HG03280 (cell line): ENCODE data around the gene FNDC3A.
"Not testable (repeated sequence)": the region's sequence is repeated elsewhere in the genome, so short reads cannot be mapped to it uniquely, and the experiment has no call there.

ENCODE experiments used
- ATAC-seq: cut with Tn5 transposase; IDR thresholded peaks from one replicate; pipeline ENCODE4 v1.9.1; 2021; ENCODE audit warnings: mild to moderate bottlenecking, moderate library complexity; ENCODE audit not compliant: unreplicated experiment

Gene FNDC3A

GRCh38 chr13:48976576-48977285, 1.0 kb downstream of the FNDC3A start:
- ATAC-seq: no peak

- no peak for ATAC-seq
These were observed 1.5 kb downstream of the FNDC3A start for GRCh38 chr13:48977286-48977625.

DNA sequence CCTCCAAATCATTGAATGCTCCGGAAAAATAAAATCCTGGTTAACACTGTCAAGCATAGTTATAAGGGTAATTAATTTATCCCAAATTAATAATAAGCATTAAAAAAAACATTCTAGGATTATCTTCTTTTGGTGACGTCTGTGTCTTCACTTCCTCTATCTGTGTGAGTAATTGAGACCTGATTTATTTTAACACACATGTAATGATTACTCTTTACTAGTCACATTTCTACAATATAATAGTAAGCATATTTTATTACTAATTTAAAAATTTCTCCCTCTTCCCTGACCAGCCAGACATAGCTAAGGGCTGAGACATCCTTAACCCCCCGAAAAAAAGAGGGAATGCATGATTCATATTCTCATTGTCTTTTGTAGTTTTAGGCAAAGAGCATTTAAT, 2.3 kb downstream of the FNDC3A start:
- no peak for ATAC-seq

DNA sequence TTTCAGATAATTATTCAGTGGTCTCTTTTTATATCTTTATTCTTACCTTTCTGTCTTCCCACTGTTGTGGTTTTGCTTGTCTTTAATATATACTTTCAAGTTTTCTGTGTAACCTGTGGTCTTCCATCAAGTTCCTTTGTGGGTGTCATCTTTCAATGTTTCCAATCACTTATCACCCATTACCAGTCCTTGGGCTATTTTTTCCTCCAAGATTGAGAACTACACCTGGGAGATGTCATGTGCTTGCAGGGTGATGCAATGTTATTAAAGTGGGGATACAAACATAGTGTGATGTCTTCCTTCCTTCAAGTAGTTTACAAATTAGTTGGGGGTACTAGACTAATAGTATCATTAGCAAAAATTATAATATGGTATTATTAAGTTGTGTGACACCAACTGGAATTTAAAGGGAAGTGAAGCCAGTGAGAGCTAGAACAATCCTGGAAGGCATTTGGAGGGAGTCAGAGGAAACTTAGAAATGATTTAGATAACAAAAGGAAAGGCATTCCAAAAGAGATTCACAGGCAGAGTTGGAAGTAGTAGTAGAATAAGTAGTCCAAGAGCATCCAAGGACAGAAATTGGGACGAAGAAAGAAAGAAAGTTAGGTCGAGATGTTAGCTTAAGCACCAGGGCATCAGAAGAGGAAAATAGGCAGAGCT, 3.4 kb downstream of the FNDC3A start:
- ATAC-seq: no peak

DNA sequence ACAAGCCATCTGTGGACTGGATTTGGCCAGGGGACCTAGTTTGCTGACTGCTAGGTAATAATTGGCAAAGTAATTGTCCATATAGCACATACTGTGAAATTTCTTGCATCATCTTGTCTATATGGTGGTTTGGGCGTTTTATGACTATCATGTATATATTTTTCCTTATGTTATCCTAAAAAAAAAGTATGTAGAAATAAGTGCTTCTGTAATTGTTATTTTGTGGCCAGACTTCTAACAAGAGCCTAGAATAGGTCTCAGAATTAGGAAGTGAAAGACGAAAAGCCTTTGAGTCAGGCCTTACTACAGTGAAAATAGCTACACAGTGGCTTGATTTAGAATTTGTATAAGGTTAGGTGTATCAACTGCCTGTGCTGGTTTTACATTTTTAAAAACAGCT, 4.2 kb downstream of the FNDC3A start:
- ATAC-seq: peak; percentile 39

DNA sequence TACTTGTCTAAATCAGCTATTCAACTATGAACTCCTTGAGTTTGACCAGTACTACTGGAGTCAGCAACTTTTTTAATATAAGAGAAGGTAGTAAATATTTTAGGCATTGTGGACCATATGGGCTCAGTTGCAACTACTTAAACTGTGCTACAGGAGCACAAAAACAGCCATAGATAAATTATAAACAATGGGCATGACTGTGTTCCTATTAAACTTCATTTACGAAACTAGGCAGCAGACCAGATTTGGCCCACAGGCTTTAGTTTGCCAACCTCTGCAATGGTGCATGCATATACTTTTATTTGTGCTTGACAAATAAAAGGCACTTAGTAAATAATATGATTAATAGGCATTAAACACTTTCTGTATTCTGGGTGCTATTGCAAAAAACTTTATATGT, 7.6 kb downstream of the FNDC3A start:
- ATAC-seq: no peak

DNA sequence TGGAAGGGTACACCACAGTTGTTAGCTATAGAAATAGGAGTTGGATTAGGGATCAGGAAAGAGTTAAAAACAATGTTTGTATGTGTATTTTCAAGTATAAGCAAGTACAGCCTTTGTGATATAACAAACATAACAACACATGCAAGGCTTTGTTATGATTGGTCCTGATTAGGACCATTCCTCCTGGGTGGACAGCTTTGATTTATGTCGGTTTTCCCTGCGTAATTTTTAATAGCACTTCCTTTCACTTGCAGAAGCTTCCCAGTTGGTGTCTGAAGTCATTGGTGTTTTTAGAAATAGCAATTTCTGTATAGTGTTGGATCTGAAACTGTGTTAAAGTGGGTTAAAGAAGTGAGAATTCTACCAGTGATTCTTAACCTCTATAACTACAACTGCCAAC, 10.0 kb downstream of the FNDC3A start:
- no peak for ATAC-seq

GRCh38 chr13:48990900-48991299, 15.2 kb downstream of the FNDC3A start:
- no peak for ATAC-seq

DNA sequence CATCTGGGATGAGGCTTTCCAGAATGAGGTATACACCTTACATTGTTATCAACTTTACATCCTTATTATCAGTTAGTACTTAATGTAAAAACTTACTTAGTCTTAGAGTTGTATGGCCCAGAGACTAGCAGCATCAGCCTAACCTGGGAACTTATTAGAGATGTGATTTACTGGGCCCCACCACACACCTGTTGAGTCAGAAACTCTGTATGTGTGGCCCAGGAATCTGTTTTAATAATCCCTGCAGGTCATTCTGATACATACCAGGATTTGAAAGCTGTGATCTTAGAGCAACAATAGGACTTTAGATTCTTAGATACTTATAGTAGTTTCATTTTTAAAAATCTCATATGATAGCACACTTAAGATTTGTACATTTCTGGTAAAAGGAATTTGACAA, 17.4 kb downstream of the FNDC3A start:
- no peak for ATAC-seq

DNA sequence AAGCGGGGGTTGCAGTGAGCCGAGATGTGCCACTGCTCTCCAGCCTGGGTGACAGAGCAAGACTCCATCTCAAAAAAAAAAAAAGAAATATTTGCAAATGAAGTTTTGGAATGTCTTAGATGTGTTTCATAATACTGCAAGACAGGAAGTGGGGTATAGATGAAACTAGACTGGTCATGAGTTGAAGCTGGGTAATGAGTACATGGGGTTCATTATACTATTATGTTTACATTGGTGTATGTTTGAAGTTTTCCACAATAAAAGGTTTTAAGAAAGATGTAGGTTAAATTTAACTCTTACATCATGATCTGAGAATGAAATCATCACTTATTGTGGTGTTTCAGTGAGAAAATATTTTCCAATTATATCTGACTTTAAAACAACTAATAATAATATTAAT, 19.0 kb downstream of the FNDC3A start:
- no peak for ATAC-seq

DNA sequence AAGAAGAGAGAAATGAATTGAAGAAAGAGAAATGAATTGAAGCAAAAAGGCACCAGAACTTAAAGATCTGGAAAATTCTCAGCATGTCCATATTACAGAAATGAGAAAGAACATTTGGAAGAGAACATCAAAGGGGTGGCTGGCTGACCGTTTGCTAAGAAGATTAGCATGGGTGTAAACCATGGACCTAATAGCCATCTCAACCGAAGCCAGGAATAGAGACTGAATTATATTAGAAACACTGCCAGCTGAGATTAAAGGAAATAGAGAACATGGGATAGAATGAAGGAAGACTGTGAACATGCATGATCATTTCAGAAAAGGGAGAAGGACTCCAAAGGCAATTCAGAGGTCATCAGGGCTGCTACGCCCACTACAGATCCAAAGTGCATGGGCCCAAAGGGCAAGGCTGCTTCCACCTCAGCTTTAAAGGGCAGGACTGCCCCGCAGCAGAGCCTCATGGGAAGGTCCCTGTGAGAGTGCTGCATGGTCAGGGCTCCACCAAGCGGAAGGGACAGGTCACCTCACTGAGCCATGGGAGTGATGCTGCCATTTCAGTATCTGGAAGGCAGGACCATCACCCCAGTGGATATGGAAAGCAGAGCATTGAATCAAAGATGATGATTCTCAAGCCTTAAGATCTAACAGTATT, 23.1 kb downstream of the FNDC3A start:
- no peak for ATAC-seq

- ATAC-seq: no peak
These were observed 24.5 kb downstream of the FNDC3A start for GRCh38 chr13:49000247-49000646.

DNA sequence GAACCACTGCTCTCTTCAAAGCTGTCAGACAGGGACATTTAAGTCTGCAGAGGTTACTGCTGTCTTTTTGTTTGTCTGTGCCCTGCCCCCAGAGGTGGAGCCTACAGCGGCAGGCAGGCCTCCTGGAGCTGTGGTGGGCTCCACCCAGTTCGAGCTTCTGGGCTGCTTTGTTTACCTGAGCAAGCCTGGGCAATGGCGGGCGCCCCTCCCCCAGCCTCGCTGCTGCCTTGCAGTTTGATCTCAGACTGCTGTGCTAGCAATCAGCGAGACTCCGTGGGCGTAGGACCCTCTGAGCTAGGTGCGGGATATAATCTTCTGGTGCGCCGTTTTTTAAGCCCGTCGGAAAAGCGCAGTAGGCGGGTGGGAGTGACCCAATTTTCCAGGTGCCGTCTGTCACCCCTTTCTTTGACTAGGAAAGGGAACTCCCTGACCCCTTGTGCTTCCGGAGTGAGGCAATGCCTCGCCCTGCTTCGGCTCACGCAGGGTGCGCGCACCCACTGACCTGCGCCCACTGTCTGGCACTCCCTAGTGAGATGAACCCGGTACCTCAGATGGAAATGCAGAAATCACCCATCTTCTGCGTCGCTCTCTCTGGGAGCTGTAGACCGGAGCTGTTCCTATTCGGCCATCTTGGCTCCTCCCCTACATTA, 43.4 kb downstream of the FNDC3A start:
- ATAC-seq: not testable (repeated sequence)

DNA sequence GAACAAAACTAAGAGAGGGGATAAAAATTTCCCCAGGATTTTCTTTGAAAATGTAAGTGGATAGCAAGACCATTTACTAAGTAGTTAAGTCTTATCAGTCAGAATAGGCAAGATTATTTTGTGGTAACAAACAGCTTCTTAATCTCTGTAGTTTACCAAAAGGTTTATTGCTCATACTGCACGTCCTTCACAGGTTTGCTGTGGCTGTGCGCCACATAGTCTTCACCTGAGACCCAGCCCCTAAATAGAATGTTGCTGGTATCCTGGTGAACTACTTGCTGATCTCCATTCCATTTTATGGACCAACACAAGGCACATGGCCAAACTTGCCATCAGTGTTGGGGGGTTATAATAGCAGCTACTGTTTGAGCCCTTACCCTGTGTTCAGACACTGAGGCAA, 44.6 kb downstream of the FNDC3A start:
- no peak for ATAC-seq

DNA sequence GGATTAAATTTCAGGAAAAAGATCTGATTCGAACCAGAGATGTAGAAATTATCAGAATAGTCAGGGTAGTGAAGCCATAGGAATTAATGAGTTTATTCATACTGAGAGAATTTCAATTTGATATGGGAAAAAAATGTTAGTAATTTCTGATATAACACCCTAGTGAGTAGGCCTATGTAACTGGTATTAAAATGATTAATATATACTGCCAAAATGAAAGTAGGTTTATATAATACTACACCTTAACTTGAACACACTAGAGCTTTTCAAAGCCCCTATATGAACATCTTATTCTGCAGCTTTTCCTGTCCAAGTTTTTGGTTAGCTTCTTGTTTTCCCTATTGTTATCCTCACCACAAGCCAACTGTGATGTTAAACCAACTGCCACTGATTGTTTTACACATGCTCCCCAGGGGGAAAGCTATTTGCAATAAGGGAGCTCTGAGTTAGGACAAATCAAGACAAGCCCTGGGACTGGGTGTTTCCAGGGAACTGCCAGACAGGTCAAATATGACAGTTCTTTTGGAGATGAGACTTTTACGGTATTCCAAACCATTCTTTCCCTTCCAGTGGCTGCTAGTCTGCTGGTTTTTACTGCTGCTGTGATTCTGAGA, 45.3 kb downstream of the FNDC3A start:
- ATAC-seq: no peak

DNA sequence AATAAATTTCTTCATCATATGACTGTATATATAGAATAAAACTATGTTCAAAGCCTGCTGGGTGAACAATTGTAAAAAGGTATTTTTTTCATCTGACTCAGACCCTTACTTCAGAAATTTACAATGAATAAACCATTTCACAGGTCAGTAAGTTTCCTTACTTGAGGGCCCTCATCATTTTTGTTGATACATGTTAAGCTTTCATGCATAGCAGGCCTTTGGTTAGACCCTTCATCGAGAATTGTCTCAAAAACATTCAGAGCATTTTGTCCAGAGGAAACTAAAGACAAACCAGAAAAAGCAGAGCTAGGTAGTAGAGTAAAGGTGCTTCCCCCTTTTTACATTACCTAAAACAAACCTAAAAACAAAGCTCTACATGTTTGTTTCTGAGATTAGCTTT, 46.2 kb downstream of the FNDC3A start:
- ATAC-seq: no peak

GRCh38 chr13:49022472-49023144, 46.9 kb downstream of the FNDC3A start:
- no peak for ATAC-seq

DNA sequence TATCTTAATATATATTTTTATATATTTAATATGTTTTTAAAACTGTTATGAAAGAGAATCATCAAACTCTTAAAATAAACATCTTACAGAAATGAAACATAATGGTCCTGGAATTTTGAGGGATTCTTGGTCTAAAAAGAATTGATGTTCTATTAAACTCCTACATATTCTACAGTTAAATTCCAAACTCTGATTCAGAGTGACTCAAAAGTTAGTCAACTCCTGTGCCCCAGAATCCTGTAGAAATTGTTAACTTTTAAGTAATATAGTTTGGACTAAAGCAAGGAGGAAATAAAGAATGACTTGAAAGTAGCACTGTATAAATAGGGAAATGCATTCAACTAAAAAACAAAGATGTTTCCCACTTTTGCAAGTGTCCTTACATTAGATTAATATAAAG, 47.7 kb downstream of the FNDC3A start:
- ATAC-seq: no peak

DNA sequence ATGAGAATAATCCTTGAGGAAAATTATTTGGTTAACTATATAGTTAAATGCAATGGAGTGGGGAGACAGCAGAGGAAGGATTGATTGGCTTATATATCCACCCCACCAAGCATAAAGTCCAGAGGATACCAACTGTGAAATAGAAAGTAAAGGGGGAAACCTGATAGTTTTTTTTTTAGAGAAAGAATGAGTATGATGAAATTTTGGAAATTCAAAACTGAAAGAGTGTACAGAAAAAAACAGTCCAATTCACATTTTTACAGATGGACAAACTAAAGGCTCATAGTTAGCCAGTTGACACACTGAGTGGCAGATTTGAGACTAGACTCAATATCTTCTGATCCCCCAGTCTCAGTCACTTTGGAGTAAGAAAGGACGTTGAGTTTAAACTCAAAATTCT, 51.1 kb downstream of the FNDC3A start:
- no peak for ATAC-seq

DNA sequence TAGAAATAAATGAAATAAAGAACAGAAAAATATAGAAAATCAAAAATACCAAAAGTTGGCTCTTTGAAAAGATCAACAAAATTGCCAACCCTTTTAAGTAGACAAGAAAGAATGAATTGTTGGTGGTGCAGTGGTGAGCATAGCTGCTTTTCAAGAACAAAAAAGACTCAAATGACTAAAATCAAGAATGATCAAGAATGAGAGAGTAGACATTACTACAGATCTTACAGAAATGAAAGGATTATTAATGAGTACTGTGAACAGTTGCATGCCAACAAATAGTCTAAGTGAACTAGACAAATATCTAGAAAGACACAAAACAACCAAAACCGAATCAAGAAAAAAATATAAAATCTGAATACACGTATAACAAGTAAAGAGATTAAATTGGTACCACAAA, 53.9 kb downstream of the FNDC3A start:
- ATAC-seq: no peak

DNA sequence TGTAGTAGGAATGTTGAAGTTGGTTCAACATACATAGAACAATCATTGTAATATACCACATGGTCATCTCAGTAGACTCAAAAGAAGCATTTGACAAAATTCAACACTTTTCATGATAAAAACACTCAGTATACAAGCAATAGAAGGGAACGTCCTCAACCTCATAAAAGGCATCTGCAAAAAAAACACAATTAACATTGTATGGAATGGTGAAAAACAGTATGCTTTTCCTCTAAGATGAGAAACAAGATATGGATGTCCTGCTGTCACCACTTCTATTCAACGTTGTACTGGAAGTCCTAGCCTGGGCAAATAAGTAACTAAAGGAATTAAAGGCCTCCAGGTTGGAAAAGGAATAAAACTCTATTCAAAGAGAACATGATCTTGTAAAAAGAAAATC, 54.5 kb downstream of the FNDC3A start:
- no peak for ATAC-seq
